HEK293 (cell line): Measurements from ENCODE around the gene LARGE1.

ENCODE experiments used
- CTCF ChIA-PET: fragments of 350-600 bp; formaldehyde crosslinking; extraction: SDS; loops from one replicate; lab custom pipeline; 2021; ENCODE audit warnings: antibody characterized with exemption; lab: Yijun Ruan, JAX
- POLR2A ChIA-PET: fragments of 300-600 bp; formaldehyde crosslinking; extraction: SDS; loops from one replicate; lab custom pipeline; 2020; ENCODE audit warnings: antibody characterized with exemption, inconsistent platforms; lab: Yijun Ruan, JAX
- H3K27ac ChIP-seq: fragments of 200-500 bp; sonication (Bioruptor generic); 2 replicates; pipeline ENCODE4 v1.5.1; 2014; ENCODE audit warnings: low read depth, low read length, control low read depth, inconsistent platforms; ENCODE audit errors: extremely low read depth
- H3K36me3 ChIP-seq, 2 experiments: fragments of 200-500 bp in 1 of 2; sonication (Bioruptor generic) in 1 of 2; 1 replicate in 1 of 2; 2 replicates in 1 of 2; pipeline ENCODE4 v1.5.1; 2014 to 2017; ENCODE audit warnings: inconsistent platforms in 2 of 2, low read length in 2 of 2; ENCODE audit not compliant: control insufficient read depth in 2 of 2, insufficient read depth in 1 of 2
- H3K4me1 ChIP-seq: fragments of 200-500 bp; sonication (Bioruptor generic); 2 replicates; pipeline ENCODE4 v1.5.1; 2014; ENCODE audit warnings: mild to moderate bottlenecking, low read length, inconsistent platforms; ENCODE audit not compliant: control insufficient read depth, insufficient read depth
- H3K4me3 ChIP-seq: 2 replicates; pipeline ENCODE4 v1.5.1; 2011; ENCODE audit warnings: low read depth, mild to moderate bottlenecking, control low read depth, low read length, moderate library complexity
- H3K9me3 ChIP-seq: fragments of 200-500 bp; sonication (Bioruptor generic); 2 replicates; pipeline ENCODE4 v1.5.1; 2014; ENCODE audit warnings: low read depth, low read length, inconsistent platforms; ENCODE audit not compliant: control insufficient read depth, insufficient read depth
- HOXA7 ChIP-seq: sonication (generic); formaldehyde crosslinking; IDR thresholded peaks from 2 replicates; pipeline ENCODE4 v1.8.1; 2022; ENCODE audit warnings: missing genetic modification reagents, borderline replicate concordance
- SCRT1 ChIP-seq: fragments of 450-650 bp; formaldehyde crosslinking; IDR thresholded peaks from 2 replicates; pipeline ENCODE4 v1.5.1; 2016; ENCODE audit warnings: missing biosample characterization, missing genetic modification characterization, borderline replicate concordance
- WT1 ChIP-seq: fragments of 450-650 bp; formaldehyde crosslinking; IDR thresholded peaks from 2 replicates; pipeline ENCODE4 v1.5.1; 2016; ENCODE audit warnings: missing biosample characterization, missing genetic modification characterization
- ZBTB11 ChIP-seq: fragments of 450-650 bp; formaldehyde crosslinking; conservative IDR thresholded peaks from 2 replicates; pipeline ENCODE4 v1.5.1; 2016; ENCODE audit warnings: low read depth, missing biosample characterization, missing genetic modification characterization
- ZFP37 ChIP-seq: fragments of 450-650 bp; formaldehyde crosslinking; IDR thresholded peaks from 2 replicates; pipeline ENCODE4 v1.5.1; 2016; ENCODE audit warnings: missing biosample characterization, missing genetic modification characterization
- ZNF140 ChIP-seq: fragments of 450-650 bp; formaldehyde crosslinking; IDR thresholded peaks from 2 replicates; pipeline ENCODE4 v1.5.1; 2016; ENCODE audit warnings: missing biosample characterization, missing genetic modification characterization
- ZNF19 ChIP-seq: fragments of 450-650 bp; formaldehyde crosslinking; IDR thresholded peaks from 2 replicates; pipeline ENCODE4; 2016; ENCODE audit warnings: missing biosample characterization, missing genetic modification characterization, low read depth
- ZNF248 ChIP-seq: fragments of 450-650 bp; formaldehyde crosslinking; IDR thresholded peaks from 2 replicates; pipeline ENCODE4 v1.5.1; 2017; ENCODE audit warnings: missing biosample characterization, missing genetic modification characterization
- ZNF302 ChIP-seq: fragments of 450-650 bp; formaldehyde crosslinking; IDR thresholded peaks from 2 replicates; pipeline ENCODE4 v1.5.1; 2016; ENCODE audit warnings: missing biosample characterization, missing genetic modification characterization, low read depth
- ZNF391 ChIP-seq: fragments of 450-650 bp; formaldehyde crosslinking; IDR thresholded peaks from 2 replicates; pipeline ENCODE4 v1.5.1; 2016; ENCODE audit warnings: low read depth, missing biosample characterization, missing genetic modification characterization, borderline replicate concordance
- ZNF404 ChIP-seq: fragments of 450-650 bp; formaldehyde crosslinking; IDR thresholded peaks from 2 replicates; pipeline ENCODE4 v1.5.1; 2017; ENCODE audit warnings: missing biosample characterization, missing genetic modification characterization
- ZNF521 ChIP-seq: fragments of 450-650 bp; formaldehyde crosslinking; IDR thresholded peaks from 2 replicates; pipeline ENCODE4 v1.5.1; 2017; ENCODE audit warnings: missing biosample characterization, mild to moderate bottlenecking, missing genetic modification characterization
- ZNF544 ChIP-seq: fragments of 450-650 bp; formaldehyde crosslinking; IDR thresholded peaks from 2 replicates; pipeline ENCODE4 v1.5.0; 2017; ENCODE audit warnings: missing biosample characterization, missing genetic modification characterization
- ZNF626 ChIP-seq: fragments of 450-650 bp; sonication (Bioruptor Pico); formaldehyde crosslinking; IDR thresholded peaks from 2 replicates; pipeline ENCODE4 v1.5.1; 2018; ENCODE audit warnings: missing biosample characterization, missing genetic modification characterization, inconsistent platforms
- ZNF670 ChIP-seq: fragments of 450-650 bp; formaldehyde crosslinking; IDR thresholded peaks from 2 replicates; pipeline ENCODE4 v1.5.1; 2016; ENCODE audit warnings: missing biosample characterization, missing genetic modification characterization, low read depth
- ZNF777 ChIP-seq: fragments of 450-650 bp; formaldehyde crosslinking; IDR thresholded peaks from 2 replicates; pipeline ENCODE4 v1.5.1; 2017; ENCODE audit warnings: missing biosample characterization, missing genetic modification characterization, borderline replicate concordance
- TF ChIP-seq, protein P1 (sequence below): fragments of 450-650 bp; formaldehyde crosslinking; IDR thresholded peaks from 2 replicates; pipeline ENCODE4 v1.5.1; 2016; ENCODE audit warnings: missing biosample characterization, missing genetic modification characterization

LARGE1 gene

GRCh38 chr22:33735978-33736377 lies 184.3 kb downstream of the LARGE1 start:
- TF ChIP-seq ZNF140 (tag by site-specific recombination): peak; percentile 95
- TF ChIP-seq ZNF777: no peak
- TF ChIP-seq, all 188 proteins: peak for 1
- Histone ChIP-seq H3K4me1 (no peaks in the 10 kb centered on the region), H3K27ac (no peak overlapping the region), H3K9me3 (no peaks in the 10 kb centered on the region), H3K36me3 (no peaks in the 10 kb centered on the region), H3K4me3 (no peak overlapping the region)
- CTCF ChIA-PET: interaction anchor here (0.6 kb wide), 1 partner anchor 216 kb away, joined by 3 read pairs; no protein-coding TSS in a partner anchor
- POLR2A ChIA-PET: no interaction called here

DNA sequence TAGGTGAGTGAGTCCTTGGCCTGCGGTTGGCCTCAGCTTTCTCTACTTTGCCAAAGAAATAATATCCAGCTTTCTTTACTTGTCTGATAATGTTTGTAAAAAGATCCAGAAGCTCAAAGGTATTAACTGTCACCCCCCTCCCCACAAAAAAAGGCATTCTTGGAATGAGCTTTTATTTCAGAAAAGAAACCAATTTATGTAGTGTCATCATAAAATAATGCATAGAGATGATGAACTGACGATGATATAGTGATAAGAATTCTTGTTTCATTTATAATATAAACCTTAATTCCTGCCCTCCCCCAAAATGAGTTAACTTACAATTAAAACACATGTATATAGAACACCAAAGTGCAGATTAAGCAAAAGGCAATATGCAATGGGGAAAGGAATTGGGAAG lies 191.4 kb downstream of the LARGE1 start:
- no peak overlapping the region for H3K27ac ChIP-seq
- no peak for TF ChIP-seq ZNF404 (tag by site-specific recombination)
- no peak for TF ChIP-seq WT1 (tag by site-specific recombination)
- TF ChIP-seq ZBTB11 (tag by site-specific recombination): no peak
- no peak for TF ChIP-seq ZNF521 (tag by site-specific recombination)
- no peak for TF ChIP-seq HOXA7
- no peak for TF ChIP-seq ZFP37 (tag by site-specific recombination)
- TF ChIP-seq ZNF670 (tag by site-specific recombination): no peak
- TF ChIP-seq ZNF302 (tag by site-specific recombination): no peak
- no peak for TF ChIP-seq ZNF626 (tag by site-specific recombination)
- no peak for TF ChIP-seq ZNF544
- no peak for TF ChIP-seq ZNF391
- no peak for TF ChIP-seq SCRT1 (tag by site-specific recombination)
- no peak for TF ChIP-seq ZNF19 (tag by site-specific recombination)
- no peak for TF ChIP-seq ZNF248
- no peaks in the 10 kb centered on the region for H3K9me3 ChIP-seq
- no peaks in the 10 kb centered on the region for H3K36me3 ChIP-seq
- POLR2A ChIA-PET: no interaction called here
- no peak overlapping the region for H3K4me3 ChIP-seq
- CTCF ChIA-PET: interaction anchor here (0.6 to 0.8 kb wide), 2 partner anchors 109 to 195 kb away, joined by 3 to 5 read pairs; no protein-coding TSS in a partner anchor
- no peaks in the 10 kb centered on the region for H3K4me1 ChIP-seq

GRCh38 chr22:33726294-33726734 lies 194.0 kb downstream of the LARGE1 start:
- Histone ChIP-seq H3K27ac (no peak overlapping the region), H3K4me1 (no peaks in the 10 kb centered on the region), H3K4me3 (no peak overlapping the region), H3K9me3 (no peaks in the 10 kb centered on the region), H3K36me3 (no peaks in the 10 kb centered on the region)
- ChIA-PET CTCF (no interaction called here), POLR2A (no interaction called here)
- TF ChIP-seq, protein P1, sequence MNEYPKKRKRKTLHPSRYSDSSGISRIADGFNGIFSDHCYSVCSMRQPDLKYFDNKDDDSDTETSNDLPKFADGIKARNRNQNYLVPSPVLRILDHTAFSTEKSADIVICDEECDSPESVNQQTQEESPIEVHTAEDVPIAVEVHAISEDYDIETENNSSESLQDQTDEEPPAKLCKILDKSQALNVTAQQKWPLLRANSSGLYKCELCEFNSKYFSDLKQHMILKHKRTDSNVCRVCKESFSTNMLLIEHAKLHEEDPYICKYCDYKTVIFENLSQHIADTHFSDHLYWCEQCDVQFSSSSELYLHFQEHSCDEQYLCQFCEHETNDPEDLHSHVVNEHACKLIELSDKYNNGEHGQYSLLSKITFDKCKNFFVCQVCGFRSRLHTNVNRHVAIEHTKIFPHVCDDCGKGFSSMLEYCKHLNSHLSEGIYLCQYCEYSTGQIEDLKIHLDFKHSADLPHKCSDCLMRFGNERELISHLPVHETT (tag by site-specific recombination): no peak
